HG02798 (cell line): ENCODE measurements around the gene MPPE1.
"Not testable (repeated sequence)": the region's sequence is repeated elsewhere in the genome, so short reads cannot be mapped to it uniquely, and the experiment has no call there.

Experiments
- ATAC-seq: cut with Tn5 transposase; IDR thresholded peaks from one replicate; pipeline ENCODE4 v1.9.1; 2021; ENCODE audit warnings: mild to moderate bottlenecking; ENCODE audit not compliant: unreplicated experiment, poor library complexity

Gene MPPE1

GRCh38 chr18:11908182-11909060, at the start of gene MPPE1:
Gene MPPE1, minus strand, starts transcription at chr18:11908317. Its CDS starts 11,053 bp downstream, at chr18:11897264.
- ATAC-seq, result peak; percentile 89

GRCh38 chr18:11957636-11958035, 49.5 kb upstream of the MPPE1 start:
- no peak for ATAC-seq

- ATAC-seq, result no peak
Measured at GRCh38 chr18:11956371-11957308, 48.5 kb upstream of the MPPE1 start.

GRCh38 chr18:11955239-11956029, 47.3 kb upstream of the MPPE1 start:
- no peak for ATAC-seq

GRCh38 chr18:11953113-11953512, 45.0 kb upstream of the MPPE1 start:
- ATAC-seq, result no peak

GRCh38 chr18:11951390-11951851, 43.3 kb upstream of the MPPE1 start:
- ATAC-seq, result no peak

GRCh38 chr18:11950824-11951223, 42.7 kb upstream of the MPPE1 start:
- ATAC-seq, result no peak

- no peak for ATAC-seq
Measured at GRCh38 chr18:11948852-11949523, 40.9 kb upstream of the MPPE1 start.

- ATAC-seq, result peak; percentile 92
Measured at GRCh38 chr18:11947214-11948191, 39.4 kb upstream of the MPPE1 start.

GRCh38 chr18:11946756-11947155, 38.6 kb upstream of the MPPE1 start:
- peak; percentile 5 for ATAC-seq

GRCh38 chr18:11945834-11946659, 37.9 kb upstream of the MPPE1 start:
- ATAC-seq, result not testable (repeated sequence)

GRCh38 chr18:11944786-11945185, 36.7 kb upstream of the MPPE1 start:
- ATAC-seq, result no peak

GRCh38 chr18:11944252-11944651, 36.1 kb upstream of the MPPE1 start:
- no peak for ATAC-seq

- no peak for ATAC-seq
Measured at GRCh38 chr18:11943551-11943950, 35.4 kb upstream of the MPPE1 start.

- ATAC-seq, result no peak
Measured at GRCh38 chr18:11940956-11941355, 32.8 kb upstream of the MPPE1 start.

- ATAC-seq, result no peak
Measured at GRCh38 chr18:11937874-11938478, 29.9 kb upstream of the MPPE1 start.

GRCh38 chr18:11932393-11932792, 24.3 kb upstream of the MPPE1 start:
- no peak for ATAC-seq
